ENCODE measurements around the gene NT5C2. TPM values are rescaled to one million over a fixed set of nuclear protein-coding genes. Genes with fewer than 3 reads are reported as not detected.
A peak's percentile ranks its signal among the peaks of the same experiment; 100 is the strongest.
"Not testable (repeated sequence)": the region's sequence is repeated elsewhere in the genome, so short reads cannot be mapped to it uniquely, and the experiment has no call there.

NT5C2 gene
- total RNA-seq, 1 donor from 2014 or later = 81.0 TPM

GRCh38 chr10:103149991-103150622 is 43.0 kb downstream of the NT5C2 start:
- peak overlapping the region; percentile 65 for H3K27ac Mint-ChIP-seq (ENCODE audit: unreplicated experiment)
- no peak for TF ChIP-seq CTCF (IDR thresholded peaks at IDR 0.05)
- H3K36me3 Mint-ChIP-seq (ENCODE audit: low read depth) = peaks cover 7% of the 10 kb centered on the region
- no peaks in the 10 kb centered on the region for H3K27me3 Mint-ChIP-seq (ENCODE audit: low read depth)
- no peak for DNase-seq (ENCODE audit: low spot score)
- H3K4me3 Mint-ChIP-seq (ENCODE audit: unreplicated experiment) = no peak overlapping the region
- peaks cover 60% of the 10 kb centered on the region for H3K4me1 Mint-ChIP-seq (ENCODE audit: low read depth)
- H3K9me3 Mint-ChIP-seq (ENCODE audit: low read depth) = no peaks in the 10 kb centered on the region

- Mint-ChIP-seq H3K36me3 (ENCODE audit: low read depth) (peaks cover 9% of the 10 kb centered on the region), H3K9me3 (ENCODE audit: low read depth) (no peaks in the 10 kb centered on the region), H3K27me3 (ENCODE audit: low read depth) (no peaks in the 10 kb centered on the region), H3K4me1 (ENCODE audit: low read depth) (peaks cover 52% of the 10 kb centered on the region), H3K27ac (ENCODE audit: unreplicated experiment) (no peak overlapping the region), H3K4me3 (ENCODE audit: unreplicated experiment) (no peak overlapping the region)
- DNase-seq (ENCODE audit: low spot score) = no peak
- no peak for TF ChIP-seq CTCF (IDR thresholded peaks at IDR 0.05)
Measured at GRCh38 chr10:103147645-103148044, 45.4 kb downstream of the NT5C2 start.

GRCh38 chr10:103145860-103146466 is 47.1 kb downstream of the NT5C2 start:
- no peaks in the 10 kb centered on the region for H3K27me3 Mint-ChIP-seq (ENCODE audit: low read depth)
- H3K4me1 Mint-ChIP-seq (ENCODE audit: low read depth) = peaks cover 62% of the 10 kb centered on the region
- H3K36me3 Mint-ChIP-seq (ENCODE audit: low read depth) = peaks cover 12% of the 10 kb centered on the region
- peak overlapping the region; percentile 52 for H3K4me3 Mint-ChIP-seq (ENCODE audit: unreplicated experiment)
- no peak for TF ChIP-seq CTCF (IDR thresholded peaks at IDR 0.05)
- H3K27ac Mint-ChIP-seq (ENCODE audit: unreplicated experiment) = peak overlapping the region; percentile 93
- no peak for DNase-seq (ENCODE audit: low spot score)
- no peaks in the 10 kb centered on the region for H3K9me3 Mint-ChIP-seq (ENCODE audit: low read depth)

GRCh38 chr10:103145046-103145445 is 48.0 kb downstream of the NT5C2 start:
- Mint-ChIP-seq H3K36me3 (ENCODE audit: low read depth) (peaks cover 14% of the 10 kb centered on the region), H3K4me1 (ENCODE audit: low read depth) (peaks cover 56% of the 10 kb centered on the region), H3K27me3 (ENCODE audit: low read depth) (no peaks in the 10 kb centered on the region), H3K9me3 (ENCODE audit: low read depth) (no peaks in the 10 kb centered on the region), H3K4me3 (ENCODE audit: unreplicated experiment) (peak overlapping the region; percentile 52), H3K27ac (ENCODE audit: unreplicated experiment) (peak overlapping the region; percentile 93)
- TF ChIP-seq CTCF (IDR thresholded peaks at IDR 0.05) = no peak
- no peak for DNase-seq (ENCODE audit: low spot score)

- H3K9me3 Mint-ChIP-seq (ENCODE audit: low read depth) = no peaks in the 10 kb centered on the region
- peak overlapping the region; percentile 83 for H3K27ac Mint-ChIP-seq (ENCODE audit: unreplicated experiment)
- H3K27me3 Mint-ChIP-seq (ENCODE audit: low read depth) = no peaks in the 10 kb centered on the region
- H3K4me1 Mint-ChIP-seq (ENCODE audit: low read depth) = peaks cover 49% of the 10 kb centered on the region
- no peak overlapping the region for H3K4me3 Mint-ChIP-seq (ENCODE audit: unreplicated experiment)
- no peak for TF ChIP-seq CTCF (IDR thresholded peaks at IDR 0.05)
- H3K36me3 Mint-ChIP-seq (ENCODE audit: low read depth) = peaks cover 15% of the 10 kb centered on the region
- DNase-seq (ENCODE audit: low spot score) = no peak
Measured at GRCh38 chr10:103144041-103144440, 49.0 kb downstream of the NT5C2 start.

- H3K9me3 Mint-ChIP-seq (ENCODE audit: low read depth); DNase-seq (ENCODE audit: low spot score); H3K27me3 Mint-ChIP-seq (ENCODE audit: low read depth); H3K4me3 Mint-ChIP-seq (ENCODE audit: unreplicated experiment): not testable (repeated sequence)
- H3K27ac Mint-ChIP-seq (ENCODE audit: unreplicated experiment) = peak overlapping the region; percentile 83
- peaks cover 15% of the 10 kb centered on the region for H3K36me3 Mint-ChIP-seq (ENCODE audit: low read depth)
- peaks cover 49% of the 10 kb centered on the region for H3K4me1 Mint-ChIP-seq (ENCODE audit: low read depth)
Measured at GRCh38 chr10:103143641-103144040, 49.4 kb downstream of the NT5C2 start.

All from chondrocyte (in vitro differentiated cells).